Colonic mucosa (tissue), 4 donors: Measurements from ENCODE around the gene PRKCB. TPM values are rescaled to one million over a fixed set of nuclear protein-coding genes. Genes with fewer than 3 reads are reported as not detected.

ENCODE experiments used
- DNase-seq: peaks from one replicate; pipeline ENCODE4 v3.0.0-alpha.2; 2020
- H3K27ac ChIP-seq: fragments of 200-600 bp; one replicate; pipeline ENCODE4 v1.8.0; 2021
- H3K27me3 ChIP-seq: fragments of 200-600 bp; one replicate; pipeline ENCODE4 v1.8.0; 2021
- H3K36me3 ChIP-seq: fragments of 200-600 bp; one replicate; pipeline ENCODE4 v1.8.0; 2021
- H3K4me1 ChIP-seq: fragments of 200-600 bp; one replicate; pipeline ENCODE4 v1.8.0; 2021; ENCODE audit warnings: mild to moderate bottlenecking
- H3K4me3 ChIP-seq: fragments of 200-600 bp; one replicate; pipeline ENCODE4 v1.8.0; 2021
- H3K9ac ChIP-seq, 2 donors: one replicate each; pipeline ENCODE4 v1.7.0; 2013; ENCODE audit warnings: control low read depth in 2 of 2, low read depth in 2 of 2, low read length in 2 of 2
- H3K9me3 ChIP-seq: fragments of 200-600 bp; one replicate; pipeline ENCODE4 v1.8.0; 2021
- intact Hi-C: fragments of 100-400 bp; cut with DNase I; formaldehyde crosslinking; loops from one replicate; pipeline ENCODE4 v1.14.1; 2022
- total RNA-seq, 2 donors: library from RNA; stranded (reverse); fragmentation: NEBNext Ultra II Directional in 1 of 2; extraction: Animal tissue kit (Norgen Biotek cat#: 25700) in 1 of 2; gene quantifications; one replicate each; pipeline ENCODE4 v1.2.1, GENCODE V29; 2021
- TF ChIP-seq, protein P1 (sequence below): fragments of 200-600 bp; IDR thresholded peaks from one replicate; pipeline ENCODE4 v1.8.0; 2022; ENCODE audit warnings: antibody characterized with exemption, mild to moderate bottlenecking
- donor health status: healthy.
- donor health status: DM: no; HTN: no; CAD: no.
- donor health status: DM: no; HTN: no; CAD: no.

Gene PRKCB
- total RNA-seq, 2 donors from 2014 or later = 2.5 to 10.7 TPM

GRCh38 chr16:23852794-23853562, 17.2 kb downstream of the PRKCB start:
- TF ChIP-seq, protein P1, sequence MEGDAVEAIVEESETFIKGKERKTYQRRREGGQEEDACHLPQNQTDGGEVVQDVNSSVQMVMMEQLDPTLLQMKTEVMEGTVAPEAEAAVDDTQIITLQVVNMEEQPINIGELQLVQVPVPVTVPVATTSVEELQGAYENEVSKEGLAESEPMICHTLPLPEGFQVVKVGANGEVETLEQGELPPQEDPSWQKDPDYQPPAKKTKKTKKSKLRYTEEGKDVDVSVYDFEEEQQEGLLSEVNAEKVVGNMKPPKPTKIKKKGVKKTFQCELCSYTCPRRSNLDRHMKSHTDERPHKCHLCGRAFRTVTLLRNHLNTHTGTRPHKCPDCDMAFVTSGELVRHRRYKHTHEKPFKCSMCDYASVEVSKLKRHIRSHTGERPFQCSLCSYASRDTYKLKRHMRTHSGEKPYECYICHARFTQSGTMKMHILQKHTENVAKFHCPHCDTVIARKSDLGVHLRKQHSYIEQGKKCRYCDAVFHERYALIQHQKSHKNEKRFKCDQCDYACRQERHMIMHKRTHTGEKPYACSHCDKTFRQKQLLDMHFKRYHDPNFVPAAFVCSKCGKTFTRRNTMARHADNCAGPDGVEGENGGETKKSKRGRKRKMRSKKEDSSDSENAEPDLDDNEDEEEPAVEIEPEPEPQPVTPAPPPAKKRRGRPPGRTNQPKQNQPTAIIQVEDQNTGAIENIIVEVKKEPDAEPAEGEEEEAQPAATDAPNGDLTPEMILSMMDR = no peak
- Histone ChIP-seq H3K9ac (no peak overlapping the region), H3K4me3 (no peak overlapping the region), H3K27ac (no peak overlapping the region), H3K9me3 (no peaks in the 10 kb centered on the region), H3K27me3 (no peaks in the 10 kb centered on the region), H3K4me1 (no peaks in the 10 kb centered on the region), H3K36me3 (no peaks in the 10 kb centered on the region)
- intact Hi-C loops = no loop called here
- no peak for DNase-seq

- Histone ChIP-seq H3K9me3 (no peaks in the 10 kb centered on the region), H3K36me3 (no peaks in the 10 kb centered on the region), H3K27ac (no peak overlapping the region), H3K4me1 (no peaks in the 10 kb centered on the region), H3K9ac (no peak overlapping the region), H3K27me3 (no peaks in the 10 kb centered on the region), H3K4me3 (no peak overlapping the region)
- TF ChIP-seq, protein P1 = no peak
- DNase-seq = no peak
- intact Hi-C loops = no loop called here
Observed at GRCh38 chr16:23855010-23855409, 19.2 kb downstream of the PRKCB start.

DNA sequence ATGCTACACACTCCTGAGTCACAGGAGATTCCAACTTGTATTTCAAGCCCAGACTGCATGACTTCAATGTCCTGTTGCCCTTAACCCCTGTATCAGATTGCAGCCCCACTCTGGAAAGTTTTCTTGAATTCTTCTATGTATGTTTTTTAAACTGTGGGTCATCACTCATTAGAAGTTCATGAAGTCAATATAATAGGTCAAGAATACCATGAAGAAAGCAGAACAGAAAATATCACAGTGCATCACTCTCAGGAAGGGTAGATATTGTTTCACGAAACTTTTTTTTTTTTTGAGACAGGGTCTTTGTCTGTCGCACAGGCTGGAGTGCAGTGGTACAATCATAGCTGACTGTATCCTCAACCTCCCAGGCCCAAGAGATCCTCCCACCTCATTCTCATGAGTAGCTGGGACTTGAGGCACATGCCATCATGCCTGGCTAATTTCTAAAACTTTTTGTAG, 20.5 kb downstream of the PRKCB start:
- intact Hi-C loops = no loop called here
- Histone ChIP-seq H3K36me3 (no peaks in the 10 kb centered on the region), H3K27ac (no peak overlapping the region), H3K4me1 (no peaks in the 10 kb centered on the region), H3K4me3 (no peak overlapping the region), H3K9me3 (no peaks in the 10 kb centered on the region), H3K9ac (no peak overlapping the region), H3K27me3 (no peaks in the 10 kb centered on the region)
- TF ChIP-seq, protein P1 = no peak
- no peak for DNase-seq

DNA sequence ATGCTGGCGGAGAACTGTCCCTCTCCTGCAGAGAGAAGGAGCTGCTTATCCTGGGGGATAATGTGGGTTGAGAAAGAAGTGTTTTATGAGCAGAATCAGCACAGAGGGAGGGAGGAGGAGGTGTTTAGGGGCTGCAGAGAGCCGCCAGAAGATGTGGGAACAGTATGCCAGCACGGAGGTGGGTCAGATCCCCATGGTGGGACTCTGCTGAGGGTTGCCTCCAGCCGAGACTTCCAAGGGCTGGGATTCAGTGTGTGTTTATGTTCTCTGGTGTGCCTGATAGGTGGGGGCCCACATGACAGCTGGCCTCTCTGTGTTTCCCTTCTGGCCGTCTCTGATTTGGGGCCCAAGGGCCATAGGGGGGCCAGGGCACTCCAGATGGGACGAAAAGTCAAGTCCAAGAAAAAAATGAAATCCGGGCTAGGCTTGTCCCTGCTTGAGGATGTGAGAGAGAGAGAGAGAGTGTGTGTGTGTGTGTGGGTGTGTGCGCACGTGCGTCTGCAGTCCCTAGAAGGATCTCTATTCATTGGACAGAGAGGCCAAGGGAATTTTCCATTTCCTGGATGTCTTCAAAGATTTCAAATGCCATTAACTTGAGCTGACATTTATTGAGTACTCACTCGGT, 21.6 kb downstream of the PRKCB start:
- TF ChIP-seq, protein P1 = no peak
- intact Hi-C loops = no loop called here
- no peak overlapping the region for H3K27ac ChIP-seq

GRCh38 chr16:23857881-23858269, 22.1 kb downstream of the PRKCB start:
- H3K9ac ChIP-seq = no peak overlapping the region
- no peaks in the 10 kb centered on the region for H3K36me3 ChIP-seq
- no peak overlapping the region for H3K27ac ChIP-seq
- H3K4me3 ChIP-seq = no peak overlapping the region
- H3K4me1 ChIP-seq = no peaks in the 10 kb centered on the region
- no peaks in the 10 kb centered on the region for H3K27me3 ChIP-seq
- H3K9me3 ChIP-seq = no peaks in the 10 kb centered on the region
- TF ChIP-seq, protein P1 = no peak
- no peak for DNase-seq
- intact Hi-C loops = no loop called here

More for the DNA sequence above, 21.6 kb downstream of the PRKCB start:
- no peaks in the 10 kb centered on the region for H3K9me3 ChIP-seq
- H3K27me3 ChIP-seq = no peaks in the 10 kb centered on the region
- no peak for DNase-seq
- H3K36me3 ChIP-seq = no peaks in the 10 kb centered on the region
- H3K9ac ChIP-seq = no peak overlapping the region
- H3K4me1 ChIP-seq = no peaks in the 10 kb centered on the region
- no peak overlapping the region for H3K4me3 ChIP-seq
